ENCODE results near the gene SYT8.

SYT8 gene

GRCh38 chr11:1826552-1827094 is 8.2 kb upstream of the SYT8 start:
- Histone ChIP-seq H3K4me3 (ENCODE audit: low read depth, low read length) (no peak overlapping the region), H3K9ac (no peak overlapping the region), H3K27me3 (ENCODE audit: control insufficient read depth, insufficient read depth, low read length) (no peaks in the 10 kb centered on the region), H3K36me3 (ENCODE audit: control insufficient read depth, insufficient read depth, low read length) (no peaks in the 10 kb centered on the region), H3K27ac (no peak overlapping the region), H2AFZ (no peak overlapping the region), H3K4me1 (no peaks in the 10 kb centered on the region), H3K9me3 (ENCODE audit: control insufficient read depth, low read length) (no peaks in the 10 kb centered on the region), H3K79me2 (no peaks in the 10 kb centered on the region), H3K4me2 (ENCODE audit: low read length) (no peak overlapping the region)
- TF ChIP-seq CTCF (IDR thresholded peaks at IDR 0.05), result no peak

DNA sequence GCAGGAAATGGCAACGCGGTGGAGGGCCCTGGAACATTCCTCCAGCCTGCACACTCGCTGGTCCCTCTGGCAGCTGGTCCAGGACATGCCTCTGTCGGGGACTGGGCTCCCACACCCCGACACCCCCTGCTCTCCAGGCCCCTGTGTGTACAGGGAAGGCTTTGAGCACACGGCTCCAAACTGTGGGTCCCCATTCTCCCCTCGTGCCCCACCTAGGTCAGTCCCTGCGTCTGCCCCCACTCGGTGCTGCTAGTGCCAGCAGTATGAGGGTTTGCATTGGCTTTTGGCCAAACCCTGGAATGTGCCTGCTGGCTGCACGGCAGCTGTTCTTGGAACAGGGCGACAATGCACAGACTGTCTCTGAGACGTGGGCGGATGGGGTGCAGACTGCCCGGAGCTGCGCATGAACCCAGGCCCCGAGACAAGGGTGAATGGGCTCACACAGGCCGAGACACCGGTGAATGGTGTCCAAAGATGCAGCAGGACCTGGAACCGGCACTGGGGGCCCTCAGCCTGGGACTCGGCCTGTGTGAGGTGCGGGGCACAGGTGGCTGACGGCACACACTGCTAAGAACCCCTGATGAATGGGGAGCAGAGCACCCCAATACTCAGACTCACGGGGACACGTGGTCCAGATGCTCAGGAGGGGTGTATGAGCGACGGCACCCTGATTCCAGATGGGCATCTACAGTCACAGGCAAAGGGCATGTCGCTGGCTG is 7.5 kb upstream of the SYT8 start:
- Histone ChIP-seq H3K9me3 (ENCODE audit: control insufficient read depth, low read length) (no peaks in the 10 kb centered on the region), H3K4me3 (ENCODE audit: low read depth, low read length) (no peak overlapping the region), H3K27ac (no peak overlapping the region), H3K4me1 (no peaks in the 10 kb centered on the region), H3K79me2 (no peaks in the 10 kb centered on the region), H3K9ac (no peak overlapping the region), H3K4me2 (ENCODE audit: low read length) (no peak overlapping the region), H2AFZ (no peak overlapping the region), H3K36me3 (ENCODE audit: control insufficient read depth, insufficient read depth, low read length) (no peaks in the 10 kb centered on the region), H3K27me3 (ENCODE audit: control insufficient read depth, insufficient read depth, low read length) (no peaks in the 10 kb centered on the region)
- TF ChIP-seq CTCF (IDR thresholded peaks at IDR 0.05), result no peak

GRCh38 chr11:1827931-1828330 is 6.9 kb upstream of the SYT8 start:
- Histone ChIP-seq H3K36me3 (ENCODE audit: control insufficient read depth, insufficient read depth, low read length) (no peaks in the 10 kb centered on the region), H3K4me1 (no peaks in the 10 kb centered on the region), H3K4me2 (ENCODE audit: low read length) (no peak overlapping the region), H3K4me3 (ENCODE audit: low read depth, low read length) (no peak overlapping the region), H3K27ac (no peak overlapping the region), H3K9ac (no peak overlapping the region), H3K79me2 (no peaks in the 10 kb centered on the region), H3K27me3 (ENCODE audit: control insufficient read depth, insufficient read depth, low read length) (no peaks in the 10 kb centered on the region), H2AFZ (no peak overlapping the region), H3K9me3 (ENCODE audit: control insufficient read depth, low read length) (no peaks in the 10 kb centered on the region)
- no peak for TF ChIP-seq CTCF (IDR thresholded peaks at IDR 0.05)

DNA sequence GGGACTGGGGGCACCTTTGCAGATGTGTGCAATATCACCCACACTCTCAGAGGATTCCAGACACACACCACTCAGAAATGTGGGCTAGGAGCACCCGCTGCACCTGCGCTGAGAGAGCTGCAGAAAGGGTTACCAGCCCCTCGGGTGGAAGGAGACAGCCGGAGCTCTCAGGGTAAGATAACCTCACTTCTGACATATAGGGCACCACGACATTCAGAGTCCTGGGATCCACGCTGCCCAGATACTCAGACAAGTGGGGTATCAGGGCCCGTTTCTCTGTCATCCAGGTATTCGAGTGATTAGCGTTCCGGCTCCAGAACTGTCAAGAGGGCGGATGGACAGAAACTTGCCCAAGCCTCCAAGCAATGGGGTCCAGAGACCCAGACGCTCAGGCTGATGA is 6.2 kb upstream of the SYT8 start:
- Histone ChIP-seq H3K4me1 (no peaks in the 10 kb centered on the region), H3K79me2 (no peaks in the 10 kb centered on the region), H3K27ac (no peak overlapping the region), H3K4me3 (ENCODE audit: low read depth, low read length) (no peak overlapping the region), H3K36me3 (ENCODE audit: control insufficient read depth, insufficient read depth, low read length) (no peaks in the 10 kb centered on the region), H3K27me3 (ENCODE audit: control insufficient read depth, insufficient read depth, low read length) (no peaks in the 10 kb centered on the region), H3K9ac (no peak overlapping the region), H2AFZ (no peak overlapping the region), H3K4me2 (ENCODE audit: low read length) (no peak overlapping the region), H3K9me3 (ENCODE audit: control insufficient read depth, low read length) (no peaks in the 10 kb centered on the region)
- no peak for TF ChIP-seq CTCF (IDR thresholded peaks at IDR 0.05)
